Loucy (cell line): ENCODE measurements around the gene IL13RA1.

Experiments used
- H2AFZ ChIP-seq: fragments of 200-600 bp; sonication (generic); 2 replicates; pipeline ENCODE4 v1.6.0; 2016; ENCODE audit warnings: antibody characterized with exemption, mild to moderate bottlenecking, low read length, moderate library complexity
- H3F3A ChIP-seq: fragments of 200-600 bp; 2 replicates; pipeline ENCODE4 v1.6.0; 2016; ENCODE audit warnings: antibody characterized with exemption, low read depth, mild to moderate bottlenecking
- H3K27me3 ChIP-seq: fragments of 200-600 bp; sonication (generic); 2 replicates; pipeline ENCODE4 v1.6.1; 2014; ENCODE audit warnings: low read length, mild to moderate bottlenecking; ENCODE audit not compliant: insufficient read depth, poor library complexity, severe bottlenecking
- H3K36me3 ChIP-seq: fragments of 200-600 bp; sonication (generic); 2 replicates; pipeline ENCODE4 v1.6.1; 2016; ENCODE audit warnings: low read length; ENCODE audit not compliant: insufficient read depth
- H3K4me1 ChIP-seq: fragments of 200-600 bp; sonication (generic); 2 replicates; pipeline ENCODE4 v1.5.1; 2014; ENCODE audit warnings: low read length, mild to moderate bottlenecking; ENCODE audit not compliant: insufficient read depth, poor library complexity, severe bottlenecking
- H3K4me2 ChIP-seq: fragments of 200-600 bp; sonication (generic); 2 replicates; pipeline ENCODE4 v1.6.0; 2014; ENCODE audit warnings: antibody characterized with exemption, low read length, low read depth, mild to moderate bottlenecking; ENCODE audit not compliant: poor library complexity, severe bottlenecking
- H3K4me3 ChIP-seq: fragments of 200-600 bp; sonication (generic); 2 replicates; pipeline ENCODE4 v1.5.1; 2014; ENCODE audit warnings: low read length, mild to moderate bottlenecking, mixed read lengths; ENCODE audit not compliant: poor library complexity, severe bottlenecking
- H3K79me2 ChIP-seq: fragments of 200-600 bp; sonication (generic); 2 replicates; pipeline ENCODE4 v1.6.1; 2014; ENCODE audit warnings: low read length; ENCODE audit not compliant: insufficient read depth
- H3K9ac ChIP-seq: fragments of 200-600 bp; sonication (generic); 2 replicates; pipeline ENCODE4 v1.6.0; 2014; ENCODE audit warnings: mild to moderate bottlenecking, low read depth, low read length, moderate library complexity; ENCODE audit not compliant: poor library complexity, severe bottlenecking
- H3K9me2 ChIP-seq: fragments of 200-600 bp; sonication (generic); replicated peaks from 2 replicates; pipeline ENCODE4 v1.6.1; 2016; ENCODE audit warnings: low read depth, low read length, mixed read lengths
- H3K9me3 ChIP-seq: fragments of 200-600 bp; sonication (generic); 2 replicates; pipeline ENCODE4 v1.6.1; 2014; ENCODE audit warnings: mild to moderate bottlenecking, antibody characterized with exemption, low read length, low read depth; ENCODE audit not compliant: insufficient read depth
- H4K20me1 ChIP-seq: fragments of 200-600 bp; sonication (generic); 2 replicates; pipeline ENCODE4 v1.6.0; 2014; ENCODE audit warnings: antibody characterized with exemption, low read length, mild to moderate bottlenecking; ENCODE audit not compliant: insufficient read depth, poor library complexity, severe bottlenecking
- EZH2phosphoT487 ChIP-seq: fragments of 200-600 bp; IDR thresholded peaks from 2 replicates; pipeline ENCODE4 v1.6.1; 2018; ENCODE audit warnings: antibody characterized with exemption, mild to moderate bottlenecking, moderate library complexity, borderline replicate concordance
- TF ChIP-seq, protein P1 (sequence below): fragments of 200-600 bp; sonication (generic); conservative IDR thresholded peaks from 2 replicates; pipeline ENCODE4 v1.5.1; 2014; ENCODE audit warnings: mild to moderate bottlenecking, antibody characterized with exemption, low read length

The IL13RA1 gene

GRCh38 chrX:118723376-118723775, 4.0 kb upstream of the IL13RA1 start:
- Histone ChIP-seq H3K4me3 (no peak overlapping the region), H3K9me2 (no peaks in the 10 kb centered on the region), H3K79me2 (no peaks in the 10 kb centered on the region), H3K4me1 (no peaks in the 10 kb centered on the region), H3K9ac (no peak overlapping the region), H3K27me3 (no peaks in the 10 kb centered on the region), H3K9me3 (no peaks in the 10 kb centered on the region), H4K20me1 (no peaks in the 10 kb centered on the region), H3K4me2 (no peak overlapping the region), H2AFZ (peak overlapping the region; percentile 75; the same call in 1 of the 2 replicates), H3K36me3 (no peaks in the 10 kb centered on the region), H3F3A (no peaks in the 10 kb centered on the region)
- TF ChIP-seq EZH2phosphoT487: no peak
- TF ChIP-seq, protein P1, sequence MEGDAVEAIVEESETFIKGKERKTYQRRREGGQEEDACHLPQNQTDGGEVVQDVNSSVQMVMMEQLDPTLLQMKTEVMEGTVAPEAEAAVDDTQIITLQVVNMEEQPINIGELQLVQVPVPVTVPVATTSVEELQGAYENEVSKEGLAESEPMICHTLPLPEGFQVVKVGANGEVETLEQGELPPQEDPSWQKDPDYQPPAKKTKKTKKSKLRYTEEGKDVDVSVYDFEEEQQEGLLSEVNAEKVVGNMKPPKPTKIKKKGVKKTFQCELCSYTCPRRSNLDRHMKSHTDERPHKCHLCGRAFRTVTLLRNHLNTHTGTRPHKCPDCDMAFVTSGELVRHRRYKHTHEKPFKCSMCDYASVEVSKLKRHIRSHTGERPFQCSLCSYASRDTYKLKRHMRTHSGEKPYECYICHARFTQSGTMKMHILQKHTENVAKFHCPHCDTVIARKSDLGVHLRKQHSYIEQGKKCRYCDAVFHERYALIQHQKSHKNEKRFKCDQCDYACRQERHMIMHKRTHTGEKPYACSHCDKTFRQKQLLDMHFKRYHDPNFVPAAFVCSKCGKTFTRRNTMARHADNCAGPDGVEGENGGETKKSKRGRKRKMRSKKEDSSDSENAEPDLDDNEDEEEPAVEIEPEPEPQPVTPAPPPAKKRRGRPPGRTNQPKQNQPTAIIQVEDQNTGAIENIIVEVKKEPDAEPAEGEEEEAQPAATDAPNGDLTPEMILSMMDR: no peak

DNA sequence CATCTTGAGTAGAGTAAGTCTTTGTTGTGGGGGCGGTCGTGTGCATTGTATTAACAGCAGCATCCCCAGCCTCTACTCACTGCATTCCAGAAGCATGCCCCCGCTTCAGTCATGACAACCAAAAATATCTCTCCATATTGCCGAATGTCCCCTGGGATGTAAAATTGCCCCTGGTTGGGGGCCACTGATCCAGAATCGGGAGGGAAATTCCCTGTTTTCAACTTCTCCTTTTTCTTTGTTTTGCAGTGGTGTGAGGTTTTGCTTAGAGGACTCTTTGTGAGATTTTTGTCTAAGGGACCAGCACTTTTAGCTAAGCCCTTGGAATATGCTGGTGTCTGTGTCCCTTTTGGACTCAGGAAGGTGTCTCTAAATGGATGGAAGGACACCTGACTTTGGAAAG, 3.0 kb upstream of the IL13RA1 start:
- no peaks in the 10 kb centered on the region for H3F3A ChIP-seq
- H3K4me3 ChIP-seq: no peak overlapping the region
- H3K4me2 ChIP-seq: no peak overlapping the region
- H3K36me3 ChIP-seq: no peaks in the 10 kb centered on the region
- H4K20me1 ChIP-seq: no peaks in the 10 kb centered on the region
- no peaks in the 10 kb centered on the region for H3K4me1 ChIP-seq
- H3K27me3 ChIP-seq: no peaks in the 10 kb centered on the region
- no peak overlapping the region for H2AFZ ChIP-seq
- H3K9me3 ChIP-seq: no peaks in the 10 kb centered on the region
- H3K79me2 ChIP-seq: no peaks in the 10 kb centered on the region
- H3K9ac ChIP-seq: no peak overlapping the region
- H3K9me2 ChIP-seq: no peaks in the 10 kb centered on the region
- TF ChIP-seq EZH2phosphoT487: no peak
- TF ChIP-seq, protein P1: no peak

DNA sequence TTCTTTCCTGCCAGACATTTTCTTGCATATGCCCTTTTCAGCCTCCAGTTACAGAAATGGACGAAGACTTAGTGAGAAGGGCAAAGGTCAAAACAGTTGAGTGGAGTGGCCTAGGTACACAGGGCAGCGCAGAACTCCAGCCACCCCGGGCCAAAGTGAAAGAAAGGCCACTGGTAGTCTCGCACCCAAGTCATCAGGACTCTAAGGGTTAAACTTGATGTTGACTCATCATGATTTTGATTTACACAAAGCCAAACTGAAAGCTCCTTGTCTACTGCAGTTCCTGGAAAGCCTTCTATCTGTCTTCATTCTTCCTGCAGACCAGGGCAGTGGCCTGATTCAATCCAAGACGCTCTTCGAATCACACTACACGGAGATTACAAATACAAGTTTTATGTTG, 2.6 kb upstream of the IL13RA1 start:
- Histone ChIP-seq H3K4me2 (no peak overlapping the region), H3K9me2 (no peaks in the 10 kb centered on the region), H3K27me3 (no peaks in the 10 kb centered on the region), H4K20me1 (no peaks in the 10 kb centered on the region), H3K79me2 (no peaks in the 10 kb centered on the region), H3K4me1 (no peaks in the 10 kb centered on the region), H3F3A (no peaks in the 10 kb centered on the region), H3K4me3 (no peak overlapping the region), H2AFZ (no peak overlapping the region), H3K9me3 (no peaks in the 10 kb centered on the region), H3K9ac (no peak overlapping the region), H3K36me3 (no peaks in the 10 kb centered on the region)
- TF ChIP-seq, protein P1: no peak
- TF ChIP-seq EZH2phosphoT487: no peak
